ENCODE data around the gene AP2B1.

The AP2B1 gene

DNA sequence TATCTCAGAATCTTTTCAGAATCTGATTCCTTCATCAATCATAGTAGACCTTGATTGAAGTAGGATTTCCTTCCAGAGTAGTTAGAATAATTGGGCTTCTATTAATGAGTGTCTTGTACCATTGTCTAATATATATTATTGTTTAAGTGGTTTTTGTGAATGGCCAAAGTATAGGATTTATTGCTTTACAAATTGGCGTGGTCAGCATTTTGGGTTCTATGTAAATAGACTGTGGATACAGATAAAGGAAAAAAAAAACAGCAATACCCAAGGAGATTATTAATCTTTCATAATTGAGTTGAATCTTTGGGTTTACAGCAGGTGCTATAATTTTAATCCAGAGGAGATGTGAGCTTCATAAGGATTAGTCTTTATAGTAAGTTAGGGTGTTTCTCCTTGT, 64.3 kb downstream of the AP2B1 start:
- no peak for DNase-seq (ENCODE audit: low read depth in 2 of 2)
- TF ChIP-seq, protein P1, sequence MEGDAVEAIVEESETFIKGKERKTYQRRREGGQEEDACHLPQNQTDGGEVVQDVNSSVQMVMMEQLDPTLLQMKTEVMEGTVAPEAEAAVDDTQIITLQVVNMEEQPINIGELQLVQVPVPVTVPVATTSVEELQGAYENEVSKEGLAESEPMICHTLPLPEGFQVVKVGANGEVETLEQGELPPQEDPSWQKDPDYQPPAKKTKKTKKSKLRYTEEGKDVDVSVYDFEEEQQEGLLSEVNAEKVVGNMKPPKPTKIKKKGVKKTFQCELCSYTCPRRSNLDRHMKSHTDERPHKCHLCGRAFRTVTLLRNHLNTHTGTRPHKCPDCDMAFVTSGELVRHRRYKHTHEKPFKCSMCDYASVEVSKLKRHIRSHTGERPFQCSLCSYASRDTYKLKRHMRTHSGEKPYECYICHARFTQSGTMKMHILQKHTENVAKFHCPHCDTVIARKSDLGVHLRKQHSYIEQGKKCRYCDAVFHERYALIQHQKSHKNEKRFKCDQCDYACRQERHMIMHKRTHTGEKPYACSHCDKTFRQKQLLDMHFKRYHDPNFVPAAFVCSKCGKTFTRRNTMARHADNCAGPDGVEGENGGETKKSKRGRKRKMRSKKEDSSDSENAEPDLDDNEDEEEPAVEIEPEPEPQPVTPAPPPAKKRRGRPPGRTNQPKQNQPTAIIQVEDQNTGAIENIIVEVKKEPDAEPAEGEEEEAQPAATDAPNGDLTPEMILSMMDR (IDR thresholded peaks at IDR 0.05; ENCODE audit: low read depth, low read length) = no peak
- H3K4me3 ChIP-seq (replicated peaks in 1 of 2; ENCODE audit: low read depth in 2 of 2, low read length in 2 of 2) = no peak overlapping the region

DNA sequence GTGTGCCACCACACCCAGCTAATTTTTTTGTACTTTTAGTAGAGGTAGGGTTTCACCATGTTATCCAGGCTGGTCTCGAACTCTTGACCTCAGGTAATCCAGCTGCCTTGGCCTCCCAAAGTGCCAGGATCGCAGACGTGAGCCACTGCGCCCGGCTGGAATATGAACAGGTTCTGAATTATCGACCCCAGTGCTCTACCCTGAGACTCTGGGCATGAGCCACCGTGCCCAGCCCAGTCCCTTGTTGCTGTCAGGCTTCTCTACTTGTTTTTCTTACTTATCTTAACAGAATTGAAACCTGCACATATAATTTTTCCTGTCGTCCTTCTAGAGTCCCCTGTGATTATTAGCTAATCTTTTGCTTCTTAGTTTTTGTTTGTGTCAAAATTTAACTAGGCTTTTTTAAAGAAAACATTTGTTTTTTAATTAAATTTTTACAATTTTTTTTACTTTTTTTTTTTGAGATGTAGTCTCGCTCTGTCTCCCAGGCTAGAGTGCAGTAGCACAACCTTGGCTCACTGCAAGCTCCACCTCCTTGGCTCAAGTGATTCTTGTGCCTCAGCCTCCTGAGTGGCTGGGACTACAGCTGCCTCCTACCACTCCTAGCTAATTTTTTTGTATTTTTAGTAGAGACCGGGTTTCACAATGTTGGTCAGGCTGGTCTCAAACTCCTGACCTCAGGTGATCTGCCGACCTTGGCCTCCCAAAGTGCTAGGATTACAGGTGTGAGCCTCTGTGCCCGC, 66.7 kb downstream of the AP2B1 start:
- TF ChIP-seq, protein P1 (IDR thresholded peaks at IDR 0.05; ENCODE audit: low read depth, low read length) = no peak
- DNase-seq (ENCODE audit: low read depth in 2 of 2) = no peak
- no peak overlapping the region for H3K4me3 ChIP-seq (replicated peaks in 1 of 2; ENCODE audit: low read depth in 2 of 2, low read length in 2 of 2)

DNA sequence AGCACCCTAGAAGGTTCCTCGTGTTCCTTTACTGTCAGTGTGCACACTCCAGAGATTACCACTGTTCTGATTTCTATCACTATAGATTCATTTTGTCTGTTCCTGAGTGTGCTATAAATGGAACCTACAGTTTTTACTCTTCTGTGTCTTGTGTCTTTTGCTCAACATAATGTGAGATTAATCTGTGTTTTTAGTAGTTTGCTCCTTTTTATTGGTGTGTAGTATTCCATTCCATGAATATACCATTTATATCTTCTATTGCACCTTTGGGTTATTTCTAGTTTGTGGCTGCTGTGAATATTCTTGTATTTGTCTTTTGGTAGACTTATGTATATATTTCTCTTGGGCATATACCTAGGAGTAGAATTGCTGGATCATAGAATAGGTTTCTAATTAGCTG, 68.2 kb downstream of the AP2B1 start:
- H3K4me3 ChIP-seq (replicated peaks in 1 of 2; ENCODE audit: low read depth in 2 of 2, low read length in 2 of 2) = no peak overlapping the region
- DNase-seq (ENCODE audit: low read depth in 2 of 2) = no peak
- TF ChIP-seq, protein P1 (IDR thresholded peaks at IDR 0.05; ENCODE audit: low read depth, low read length) = no peak

DNA sequence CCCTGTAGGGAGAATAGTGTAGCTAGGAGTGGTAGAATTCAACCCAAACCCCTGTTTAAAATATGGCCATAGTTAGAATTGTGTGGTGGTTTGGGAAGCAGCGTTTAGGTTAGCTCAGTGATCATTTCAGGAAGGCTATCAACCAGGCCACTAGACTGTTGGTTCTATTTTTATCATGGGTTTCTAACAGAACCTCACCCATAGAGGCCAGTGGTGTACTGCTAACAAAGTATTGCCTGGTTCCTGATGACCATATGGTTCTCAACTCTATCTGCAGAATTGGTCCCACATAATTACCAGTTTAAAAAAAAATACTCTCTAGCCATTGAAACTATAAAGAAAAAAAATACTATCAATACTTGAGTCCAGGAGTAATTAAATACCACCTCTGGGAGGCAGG, 73.8 kb downstream of the AP2B1 start:
- TF ChIP-seq, protein P1 (IDR thresholded peaks at IDR 0.05; ENCODE audit: low read depth, low read length) = no peak
- DNase-seq (ENCODE audit: low read depth in 2 of 2) = no peak

DNA sequence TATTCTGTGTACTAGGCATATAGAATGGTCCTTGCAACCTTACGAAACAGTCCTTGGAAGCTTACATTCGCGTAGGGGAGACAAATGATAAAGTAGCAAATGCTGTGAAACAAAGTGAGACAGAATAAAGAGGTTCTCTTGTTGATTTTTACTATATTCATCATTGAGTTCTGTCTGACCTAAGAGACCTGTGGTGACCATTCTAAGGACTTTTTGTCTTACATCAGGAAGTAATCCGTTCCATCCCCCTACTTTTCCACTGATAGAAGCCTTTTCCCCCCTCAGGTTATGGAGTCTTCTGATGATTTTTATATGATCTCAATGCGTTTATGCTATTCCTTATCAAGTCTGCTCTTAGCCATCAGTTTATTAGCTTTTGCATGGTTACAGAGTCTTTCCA, 77.6 kb downstream of the AP2B1 start:
- no peak overlapping the region for H3K4me3 ChIP-seq (replicated peaks in 1 of 2; ENCODE audit: low read depth in 2 of 2, low read length in 2 of 2)
- TF ChIP-seq, protein P1 (IDR thresholded peaks at IDR 0.05; ENCODE audit: low read depth, low read length) = no peak
- no peak for DNase-seq (ENCODE audit: low read depth in 2 of 2)

More for the DNA sequence above, 73.8 kb downstream of the AP2B1 start:
- no peak overlapping the region for H3K4me3 ChIP-seq (replicated peaks in 1 of 2; ENCODE audit: low read depth in 2 of 2, low read length in 2 of 2)

DNA sequence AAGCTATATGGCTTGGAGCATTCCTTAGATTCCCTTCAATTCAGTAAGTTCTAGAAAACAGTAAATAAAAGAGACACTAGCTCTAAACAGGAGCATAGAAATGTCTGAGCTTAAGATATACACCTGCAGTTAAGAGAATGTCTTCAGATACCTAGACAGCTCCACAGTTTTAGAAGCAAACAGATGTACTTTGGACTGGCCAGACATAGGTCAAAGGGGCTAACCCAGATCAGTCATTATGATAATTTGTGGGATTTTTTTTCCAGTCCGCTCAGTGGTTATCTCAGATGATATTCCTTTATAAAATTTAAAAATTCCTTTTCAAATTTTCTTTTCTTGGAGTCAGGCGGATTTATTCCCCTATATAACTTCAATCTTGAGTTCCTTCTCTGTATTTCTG, 78.5 kb downstream of the AP2B1 start:
- TF ChIP-seq, protein P1 (IDR thresholded peaks at IDR 0.05; ENCODE audit: low read depth, low read length) = no peak
- no peak overlapping the region for H3K4me3 ChIP-seq (replicated peaks in 1 of 2; ENCODE audit: low read depth in 2 of 2, low read length in 2 of 2)
- no peak for DNase-seq (ENCODE audit: low read depth in 2 of 2)

DNA sequence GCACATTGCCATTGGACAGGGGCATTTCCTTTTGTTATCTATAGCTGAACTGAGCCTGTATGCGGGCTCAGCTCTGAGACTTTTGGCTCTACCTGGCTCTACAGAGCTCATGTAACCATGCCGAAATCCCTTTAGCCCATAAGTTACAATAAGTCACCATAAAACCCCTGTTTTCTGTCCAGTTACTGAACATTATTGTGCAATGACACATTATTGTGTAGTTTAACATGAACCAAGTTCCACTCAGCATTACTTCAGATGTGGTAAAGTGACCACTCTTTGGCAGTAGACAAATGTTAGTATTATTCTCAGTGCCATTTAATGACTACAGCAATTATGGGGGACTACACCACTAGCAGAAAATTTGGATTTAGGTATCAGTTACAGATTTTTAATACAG, 78.9 kb downstream of the AP2B1 start:
- DNase-seq (ENCODE audit: low read depth in 2 of 2) = peak; percentile 4 to 19
- H3K4me3 ChIP-seq (replicated peaks in 1 of 2; ENCODE audit: low read depth in 2 of 2, low read length in 2 of 2) = no peak overlapping the region
- TF ChIP-seq, protein P1 (IDR thresholded peaks at IDR 0.05; ENCODE audit: low read depth, low read length) = no peak
